GM12878 (cell line): ENCODE measurements around the gene KCNJ12.
"Not testable (repeated sequence)": the region's sequence is repeated elsewhere in the genome, so short reads cannot be mapped to it uniquely, and the experiment has no call there.

ENCODE experiments used
- CREB1 ChIP-seq: IDR thresholded peaks from 2 replicates; pipeline ENCODE4 v1.6.1; 2012; ENCODE audit warnings: low read depth, mild to moderate bottlenecking, inconsistent platforms
- EZH2 ChIP-seq: IDR thresholded peaks from 2 replicates; pipeline ENCODE4 v1.6.1; 2012; ENCODE audit warnings: low read depth, mild to moderate bottlenecking, control low read depth, inconsistent platforms, low read length, borderline replicate concordance; ENCODE audit not compliant: control insufficient read depth
- IRF3 ChIP-seq: fragments of 450-650 bp; IDR thresholded peaks from 2 replicates; pipeline ENCODE4 v1.6.1; 2014; ENCODE audit warnings: mild to moderate bottlenecking
- NFYB ChIP-seq: IDR thresholded peaks from 2 replicates; pipeline ENCODE4 v1.6.1; 2011; ENCODE audit warnings: low read depth, mild to moderate bottlenecking, low read length, improper control_type of control experiment, moderate library complexity; ENCODE audit not compliant: insufficient read depth
- POLR2A ChIP-seq: IDR thresholded peaks from 2 replicates; pipeline ENCODE4 v1.6.1; 2011; ENCODE audit warnings: low read depth, mild to moderate bottlenecking, low read length
- REST ChIP-seq: IDR thresholded peaks from 2 replicates; pipeline ENCODE4 v1.6.1; 2012; ENCODE audit warnings: mild to moderate bottlenecking, low read depth, low read length
- RFX5 ChIP-seq: IDR thresholded peaks from 2 replicates; pipeline ENCODE4 v1.6.1; 2011; ENCODE audit warnings: low read depth, low read length, improper control_type of control experiment
- TAF1 ChIP-seq: IDR thresholded peaks from 2 replicates; pipeline ENCODE4 v1.6.1; 2011; ENCODE audit warnings: mild to moderate bottlenecking, low read depth, low read length, borderline replicate concordance
- ZBED1 ChIP-seq: IDR thresholded peaks from 2 replicates; pipeline ENCODE4 v1.6.1; 2016; ENCODE audit warnings: borderline replicate concordance
- ZNF274 ChIP-seq: IDR thresholded peaks from one replicate; pipeline ENCODE4 v1.8.0; 2011; ENCODE audit not compliant: insufficient read length, insufficient read depth
- ZNF592 ChIP-seq: fragments of 450-650 bp; IDR thresholded peaks from 2 replicates; pipeline ENCODE4 v1.6.1; 2017; ENCODE audit warnings: mild to moderate bottlenecking, moderate library complexity
- TF ChIP-seq, protein P1 (sequence below), 3 experiments: IDR thresholded peaks in 2 of 3; conservative IDR thresholded peaks in 1 of 3; 2 replicates each; pipeline ENCODE4 v1.5.1; 2011; ENCODE audit warnings: low read depth in 3 of 3, low read length in 3 of 3, mild to moderate bottlenecking in 3 of 3, control low read depth in 2 of 3, moderate library complexity in 2 of 3, inconsistent platforms in 1 of 3, mixed read lengths in 1 of 3; ENCODE audit not compliant: control insufficient read depth in 2 of 3, insufficient read depth in 1 of 3; ENCODE audit errors: extremely low read depth in 1 of 3
- TF ChIP-seq, protein P2 (sequence below): IDR thresholded peaks from 2 replicates; pipeline ENCODE4 v1.6.1; 2012; ENCODE audit warnings: improper control_type of control experiment, low read depth, low read length; ENCODE audit not compliant: insufficient replicate concordance
- TF ChIP-seq, protein P3 (sequence below): IDR thresholded peaks from 2 replicates; pipeline ENCODE4 v1.6.1; 2011; ENCODE audit warnings: low read depth, mild to moderate bottlenecking, low read length, moderate library complexity, borderline replicate concordance; ENCODE audit errors: extremely low read depth

DNA sequence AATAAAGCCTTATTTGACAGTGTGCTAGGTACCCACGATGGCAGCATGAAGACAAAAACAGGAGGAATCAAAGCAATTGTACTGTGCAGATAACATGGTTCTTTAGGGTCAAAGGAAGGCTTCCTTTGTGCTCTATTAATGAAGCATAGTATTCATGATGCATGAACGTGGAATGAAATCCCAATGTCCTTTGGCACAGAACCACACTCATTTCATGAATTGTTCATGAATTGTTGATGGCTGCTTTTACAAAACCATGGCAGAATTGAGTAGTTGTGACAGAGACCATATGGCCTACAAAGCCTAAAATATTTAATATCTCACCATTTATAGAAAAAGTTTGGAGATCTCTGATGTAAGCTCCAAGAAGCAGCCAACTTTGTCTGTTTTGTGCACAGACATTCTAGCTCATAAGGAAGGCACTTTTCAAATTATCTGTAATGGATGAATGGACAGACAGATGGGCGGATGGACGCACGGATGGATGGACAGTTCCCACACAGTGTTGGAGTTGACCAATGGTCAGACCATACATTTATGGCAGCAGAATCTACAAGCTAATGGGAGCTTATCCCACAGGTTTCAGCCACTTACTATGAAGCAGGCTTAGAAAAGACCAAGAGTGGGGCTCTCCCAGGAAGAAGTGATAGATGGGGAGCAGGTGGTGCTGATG, 52.7 kb downstream of the KCNJ12 start:
- TF ChIP-seq, protein P1, sequence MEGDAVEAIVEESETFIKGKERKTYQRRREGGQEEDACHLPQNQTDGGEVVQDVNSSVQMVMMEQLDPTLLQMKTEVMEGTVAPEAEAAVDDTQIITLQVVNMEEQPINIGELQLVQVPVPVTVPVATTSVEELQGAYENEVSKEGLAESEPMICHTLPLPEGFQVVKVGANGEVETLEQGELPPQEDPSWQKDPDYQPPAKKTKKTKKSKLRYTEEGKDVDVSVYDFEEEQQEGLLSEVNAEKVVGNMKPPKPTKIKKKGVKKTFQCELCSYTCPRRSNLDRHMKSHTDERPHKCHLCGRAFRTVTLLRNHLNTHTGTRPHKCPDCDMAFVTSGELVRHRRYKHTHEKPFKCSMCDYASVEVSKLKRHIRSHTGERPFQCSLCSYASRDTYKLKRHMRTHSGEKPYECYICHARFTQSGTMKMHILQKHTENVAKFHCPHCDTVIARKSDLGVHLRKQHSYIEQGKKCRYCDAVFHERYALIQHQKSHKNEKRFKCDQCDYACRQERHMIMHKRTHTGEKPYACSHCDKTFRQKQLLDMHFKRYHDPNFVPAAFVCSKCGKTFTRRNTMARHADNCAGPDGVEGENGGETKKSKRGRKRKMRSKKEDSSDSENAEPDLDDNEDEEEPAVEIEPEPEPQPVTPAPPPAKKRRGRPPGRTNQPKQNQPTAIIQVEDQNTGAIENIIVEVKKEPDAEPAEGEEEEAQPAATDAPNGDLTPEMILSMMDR (IDR thresholded peaks at IDR 0.05 in 2 of 3, conservative IDR thresholded peaks at IDR 0.05 in 1 of 3; ENCODE audit: control insufficient read depth in 2 of 3, extremely low read depth in 1 of 3, insufficient read depth in 1 of 3, low read depth in 3 of 3, low read length in 3 of 3): not testable (repeated sequence)
- not testable (repeated sequence) for TF ChIP-seq EZH2, NFYB, ZNF592, ZBED1, IRF3, ZNF274, CREB1, RFX5, POLR2A, REST, TAF1
- TF ChIP-seq, protein P2, sequence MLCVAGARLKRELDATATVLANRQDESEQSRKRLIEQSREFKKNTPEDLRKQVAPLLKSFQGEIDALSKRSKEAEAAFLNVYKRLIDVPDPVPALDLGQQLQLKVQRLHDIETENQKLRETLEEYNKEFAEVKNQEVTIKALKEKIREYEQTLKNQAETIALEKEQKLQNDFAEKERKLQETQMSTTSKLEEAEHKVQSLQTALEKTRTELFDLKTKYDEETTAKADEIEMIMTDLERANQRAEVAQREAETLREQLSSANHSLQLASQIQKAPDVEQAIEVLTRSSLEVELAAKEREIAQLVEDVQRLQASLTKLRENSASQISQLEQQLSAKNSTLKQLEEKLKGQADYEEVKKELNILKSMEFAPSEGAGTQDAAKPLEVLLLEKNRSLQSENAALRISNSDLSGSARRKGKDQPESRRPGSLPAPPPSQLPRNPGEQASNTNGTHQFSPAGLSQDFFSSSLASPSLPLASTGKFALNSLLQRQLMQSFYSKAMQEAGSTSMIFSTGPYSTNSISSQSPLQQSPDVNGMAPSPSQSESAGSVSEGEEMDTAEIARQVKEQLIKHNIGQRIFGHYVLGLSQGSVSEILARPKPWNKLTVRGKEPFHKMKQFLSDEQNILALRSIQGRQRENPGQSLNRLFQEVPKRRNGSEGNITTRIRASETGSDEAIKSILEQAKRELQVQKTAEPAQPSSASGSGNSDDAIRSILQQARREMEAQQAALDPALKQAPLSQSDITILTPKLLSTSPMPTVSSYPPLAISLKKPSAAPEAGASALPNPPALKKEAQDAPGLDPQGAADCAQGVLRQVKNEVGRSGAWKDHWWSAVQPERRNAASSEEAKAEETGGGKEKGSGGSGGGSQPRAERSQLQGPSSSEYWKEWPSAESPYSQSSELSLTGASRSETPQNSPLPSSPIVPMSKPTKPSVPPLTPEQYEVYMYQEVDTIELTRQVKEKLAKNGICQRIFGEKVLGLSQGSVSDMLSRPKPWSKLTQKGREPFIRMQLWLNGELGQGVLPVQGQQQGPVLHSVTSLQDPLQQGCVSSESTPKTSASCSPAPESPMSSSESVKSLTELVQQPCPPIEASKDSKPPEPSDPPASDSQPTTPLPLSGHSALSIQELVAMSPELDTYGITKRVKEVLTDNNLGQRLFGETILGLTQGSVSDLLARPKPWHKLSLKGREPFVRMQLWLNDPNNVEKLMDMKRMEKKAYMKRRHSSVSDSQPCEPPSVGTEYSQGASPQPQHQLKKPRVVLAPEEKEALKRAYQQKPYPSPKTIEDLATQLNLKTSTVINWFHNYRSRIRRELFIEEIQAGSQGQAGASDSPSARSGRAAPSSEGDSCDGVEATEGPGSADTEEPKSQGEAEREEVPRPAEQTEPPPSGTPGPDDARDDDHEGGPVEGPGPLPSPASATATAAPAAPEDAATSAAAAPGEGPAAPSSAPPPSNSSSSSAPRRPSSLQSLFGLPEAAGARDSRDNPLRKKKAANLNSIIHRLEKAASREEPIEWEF: not testable (repeated sequence)
- TF ChIP-seq, protein P3, sequence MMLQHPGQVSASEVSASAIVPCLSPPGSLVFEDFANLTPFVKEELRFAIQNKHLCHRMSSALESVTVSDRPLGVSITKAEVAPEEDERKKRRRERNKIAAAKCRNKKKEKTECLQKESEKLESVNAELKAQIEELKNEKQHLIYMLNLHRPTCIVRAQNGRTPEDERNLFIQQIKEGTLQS: not testable (repeated sequence)
